Fibroblast of skin of back (primary cell): ENCODE results near the gene TAOK2.
"Not testable (repeated sequence)": the region's sequence is repeated elsewhere in the genome, so short reads cannot be mapped to it uniquely, and the experiment has no call there.

Experiments used
- DNase-seq: peaks from one replicate; pipeline ENCODE4 v3.0.0-alpha.2; 2013

The TAOK2 gene

DNA sequence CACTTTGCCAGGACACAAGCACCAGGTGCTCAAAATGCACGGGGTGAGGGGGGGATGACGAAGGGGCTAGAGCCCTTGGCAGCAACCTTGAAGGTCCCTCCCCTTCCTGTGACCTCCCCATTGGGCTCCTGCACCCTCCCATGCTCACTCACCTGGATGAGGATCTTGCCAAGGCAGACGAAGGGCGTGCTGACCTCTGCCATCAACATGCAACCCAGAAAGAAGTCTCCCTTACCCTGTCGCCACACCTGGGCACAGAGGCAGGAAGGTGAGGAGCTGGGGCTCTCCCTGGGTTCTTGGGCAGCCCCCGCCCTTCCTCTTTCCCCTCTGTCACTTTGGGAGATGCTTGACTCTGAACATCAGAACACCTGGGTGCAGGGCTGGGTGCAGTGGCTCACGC, 51.9 kb downstream of the TAOK2 start:
- no peak for DNase-seq

GRCh38 chr16:30026449-30026848, 52.8 kb downstream of the TAOK2 start:
- DNase-seq: no peak

GRCh38 chr16:30027588-30028437, 54.1 kb downstream of the TAOK2 start:
- no peak for DNase-seq

- DNase-seq: no peak
Measured at GRCh38 chr16:30028438-30029076, 54.9 kb downstream of the TAOK2 start.

DNA sequence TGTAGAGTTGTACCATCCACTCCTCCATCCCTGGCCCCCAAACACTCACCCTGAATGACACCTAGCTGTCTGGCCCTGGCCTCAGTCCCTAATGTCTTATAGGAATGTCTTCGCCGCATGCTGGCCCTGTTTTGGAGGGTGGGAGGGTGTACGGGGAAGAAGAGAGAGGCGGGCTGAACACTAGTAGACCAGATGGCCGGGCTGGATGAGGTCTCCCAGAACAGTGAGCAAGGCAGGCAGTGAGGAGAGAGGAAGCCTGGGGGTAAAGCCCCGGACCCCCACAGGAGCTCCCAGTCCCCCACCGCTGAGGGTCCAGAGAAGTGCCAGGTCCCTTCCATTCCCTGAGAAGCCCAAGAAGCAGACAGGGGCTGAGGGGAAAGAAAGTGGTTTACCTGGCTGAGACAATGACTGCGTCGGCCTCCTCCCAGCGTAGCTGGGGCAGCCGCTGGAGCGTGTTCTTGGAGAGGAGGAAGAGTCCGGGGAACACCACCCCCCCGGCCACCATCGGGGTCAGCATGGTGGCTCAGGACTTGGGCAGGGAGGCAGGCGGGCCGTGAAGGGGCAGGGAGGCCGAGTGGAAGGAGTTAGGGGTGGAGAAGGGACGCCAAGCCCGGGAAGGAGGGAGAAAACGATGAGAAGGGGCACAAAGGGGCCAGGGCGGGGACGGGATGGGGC, 56.5 kb downstream of the TAOK2 start:
- no peak for DNase-seq

GRCh38 chr16:30030841-30031413, 57.3 kb downstream of the TAOK2 start, which contains the start of gene TLCD3B:
Gene TLCD3B, minus strand, starts transcription at chr16:30031271. Its CDS starts 744 bp downstream, at chr16:30030527.
- no peak for DNase-seq

DNA sequence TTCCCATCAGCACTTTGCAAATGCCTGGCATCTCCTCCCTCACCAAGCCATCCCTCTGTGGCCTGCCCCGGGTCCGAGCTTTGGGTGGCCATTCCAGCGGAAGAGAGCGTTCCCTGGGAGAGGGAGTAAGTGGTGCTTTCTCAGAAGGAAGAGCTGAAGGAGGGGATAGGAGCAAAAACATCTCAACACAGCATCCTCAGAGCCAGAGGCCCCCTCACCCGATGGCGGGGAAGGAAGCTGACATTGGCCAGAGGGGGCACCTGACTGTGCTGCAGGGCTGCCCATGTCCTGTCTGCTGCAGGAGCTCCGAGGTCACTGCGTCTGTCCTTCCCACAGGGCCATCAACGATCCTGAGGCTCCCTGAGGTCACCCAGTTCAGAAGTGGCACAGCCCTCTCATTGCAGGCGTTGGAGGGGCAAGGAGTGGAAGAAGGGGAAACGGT, 57.8 kb downstream of the TAOK2 start:
- DNase-seq: no peak

DNA sequence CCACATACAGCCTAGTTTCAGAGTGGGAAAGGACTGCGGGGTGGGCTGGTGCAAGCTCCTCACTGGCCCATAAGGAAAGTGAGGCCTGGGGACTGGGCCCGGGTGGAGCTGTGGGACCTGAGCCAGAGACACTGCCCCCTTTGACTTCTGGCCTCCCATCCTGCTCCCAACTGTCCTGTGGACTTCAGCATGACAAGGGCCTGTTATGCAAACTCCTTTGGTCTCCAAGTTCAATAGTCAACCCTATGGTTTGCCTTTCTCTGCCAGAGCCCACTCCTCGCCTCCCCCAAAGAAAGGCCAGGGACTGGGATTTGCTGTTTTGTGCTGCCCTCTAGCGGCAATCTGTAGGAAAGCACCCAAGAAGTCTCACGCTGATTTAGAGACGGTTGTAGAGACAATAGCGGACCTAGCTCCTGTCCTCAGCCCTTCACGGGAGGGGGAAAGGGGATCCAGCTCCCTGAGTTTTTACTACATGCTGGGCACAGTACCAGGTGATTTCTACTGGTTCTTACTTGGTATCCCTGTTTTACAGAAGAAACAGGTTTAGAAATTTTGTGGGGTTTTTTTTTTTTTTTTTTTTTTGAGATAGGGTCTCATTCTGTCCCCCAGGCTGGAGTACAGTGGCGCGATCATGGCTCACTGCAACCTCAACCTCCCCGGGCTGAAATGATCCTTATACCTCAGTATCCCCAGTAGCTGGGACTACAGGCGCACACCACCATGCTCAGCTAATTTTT, 58.6 kb downstream of the TAOK2 start:
- DNase-seq: peak; percentile 64

DNA sequence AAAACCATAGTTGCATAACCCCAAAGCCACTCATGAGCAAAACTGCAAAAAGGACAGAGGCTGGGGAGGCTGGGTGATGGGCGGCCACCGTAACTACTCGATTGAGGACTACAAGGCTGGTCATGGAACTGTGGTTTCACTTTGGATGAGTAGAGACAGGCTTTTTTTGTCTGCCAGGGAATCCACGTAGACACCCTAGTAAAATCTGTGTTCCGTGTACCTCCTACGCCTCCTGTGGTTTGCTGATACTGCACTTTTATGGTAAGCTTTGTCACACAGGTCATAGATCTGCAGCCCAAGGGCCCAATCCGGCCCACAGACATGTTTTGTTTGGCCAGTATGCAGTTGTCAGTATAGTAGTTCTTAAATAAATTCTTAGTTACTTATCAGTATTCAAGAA, 59.6 kb downstream of the TAOK2 start:
- no peak for DNase-seq

DNA sequence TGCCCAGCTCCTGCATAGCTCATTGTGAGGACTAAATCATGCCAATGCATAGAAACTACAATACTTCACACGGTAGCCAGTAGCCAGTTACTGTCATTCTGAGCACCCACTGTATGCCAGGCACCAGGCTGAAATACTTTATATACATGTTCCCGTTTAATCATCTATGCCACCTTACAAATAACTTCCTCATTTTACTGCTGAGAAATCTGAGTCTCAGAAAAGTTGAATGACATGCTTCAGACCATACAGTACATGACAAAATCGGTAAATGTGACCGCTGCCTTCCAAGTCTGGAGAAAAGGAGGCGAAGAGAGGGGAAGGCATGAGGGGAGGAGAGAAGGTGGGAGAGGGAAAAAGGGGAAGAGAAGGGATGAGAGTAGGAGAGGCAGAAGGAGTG, 66.6 kb downstream of the TAOK2 start:
- DNase-seq: no peak

DNA sequence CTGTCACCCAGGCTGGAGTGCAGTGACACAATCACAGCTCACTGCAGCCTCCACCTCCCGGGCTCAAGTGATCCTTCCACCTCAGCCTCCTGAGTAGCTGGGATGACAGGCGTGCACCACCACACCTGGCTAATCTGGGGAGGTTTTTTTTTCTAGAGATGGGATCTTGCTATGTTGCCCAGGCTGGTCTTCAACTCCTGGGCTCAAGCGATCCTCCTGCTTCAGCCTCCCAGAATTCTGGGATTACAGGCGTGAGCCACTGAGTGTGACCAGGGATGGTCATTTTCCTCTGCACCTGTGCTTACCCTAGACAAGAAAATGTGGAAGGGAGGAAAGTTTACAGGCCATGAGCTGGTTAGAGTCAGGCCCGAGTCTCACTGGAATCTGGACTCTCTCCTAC, 67.0 kb downstream of the TAOK2 start:
- DNase-seq: not testable (repeated sequence)

DNA sequence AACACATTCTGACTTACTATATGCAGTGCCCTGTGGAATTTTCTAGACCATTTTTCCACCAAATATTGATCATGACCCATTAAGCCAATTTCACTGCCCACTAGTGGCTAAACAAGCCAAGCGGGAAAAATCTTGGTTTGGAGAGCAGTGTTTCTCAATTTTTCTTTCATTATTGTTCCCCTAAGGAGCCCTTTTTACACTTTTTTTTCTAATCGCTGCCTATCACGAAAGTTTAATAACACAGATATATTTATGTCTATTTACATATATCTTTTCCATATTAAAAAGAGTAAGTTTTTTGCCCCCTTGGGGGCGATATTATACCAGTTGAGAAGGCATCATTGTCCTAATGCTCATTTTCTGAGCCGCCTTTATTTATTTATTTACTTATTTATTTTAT, 68.2 kb downstream of the TAOK2 start:
- peak; percentile 57 for DNase-seq
